HepG2 (cell line): Measurements from ENCODE around the gene UBE2D4.
"Not testable (repeated sequence)": the region's sequence is repeated elsewhere in the genome, so short reads cannot be mapped to it uniquely, and the experiment has no call there.

Experiments used
- ARID3A ChIP-seq: IDR thresholded peaks from 2 replicates; pipeline ENCODE4 v1.6.1; 2012; ENCODE audit warnings: low read depth, low read length, improper control_type of control experiment
- CBFB ChIP-seq: sonication (generic); formaldehyde crosslinking; IDR thresholded peaks from 2 replicates; pipeline ENCODE4 v1.4.0; 2020; ENCODE audit warnings: missing genetic modification reagents
- CTCF ChIP-seq: sonication (generic); formaldehyde crosslinking; IDR thresholded peaks from 2 replicates; pipeline ENCODE4 v1.5.0; 2020; ENCODE audit warnings: mild to moderate bottlenecking, missing genetic modification reagents, moderate library complexity
- HMGXB4 ChIP-seq, 2 experiments: sonication (generic) in 1 of 2; formaldehyde crosslinking in 1 of 2; IDR thresholded peaks; 2 replicates each; pipeline versions ENCODE4 v1.4.0 to v1.6.1; 2018 to 2020; ENCODE audit warnings: missing genetic modification reagents in 2 of 2, borderline replicate concordance in 1 of 2, low read depth in 1 of 2, mild to moderate bottlenecking in 1 of 2, missing biosample characterization in 1 of 2
- PRDM10 ChIP-seq: sonication (generic); formaldehyde crosslinking; IDR thresholded peaks from 2 replicates; pipeline ENCODE4 v1.4.0; 2020; ENCODE audit warnings: low read depth, missing genetic modification reagents

GRCh38 chr7:43985904-43986864 is 59.9 kb downstream of the UBE2D4 start:
- not testable (repeated sequence) for TF ChIP-seq ARID3A; CBFB (CRISPR knock-in tag); PRDM10 (CRISPR knock-in tag); HMGXB4 (CRISPR knock-in tag; IDR thresholded peaks at IDR 0.05; ENCODE audit: borderline replicate concordance in 1 of 2, low read depth in 1 of 2)
- peak; percentile 64 for TF ChIP-seq CTCF (CRISPR knock-in tag)
